Thyroid gland (tissue), 4 donors: ENCODE measurements around the gene SORCS2. TPM values are rescaled to one million over a fixed set of nuclear protein-coding genes. Genes with fewer than 3 reads are reported as not detected.

Experiments used
- DNase-seq, 2 donors: peaks; one replicate each; pipeline ENCODE4 v3.0.0-alpha.2; 2019
- H3K27ac ChIP-seq, 3 donors: fragments of 200-600 bp; sonication (generic); 1 replicate in 2 of 3; 2 replicates in 1 of 3; pipeline ENCODE4 v1.5.1; 2016 to 2019; ENCODE audit warnings: mild to moderate bottlenecking in 1 of 3, moderate library complexity in 1 of 3
- H3K27me3 ChIP-seq: fragments of 200-600 bp; sonication (generic); one replicate; pipeline ENCODE4 v1.5.1; 2019
- H3K36me3 ChIP-seq, 2 donors: fragments of 200-600 bp; sonication (generic); one replicate each; pipeline ENCODE4 v1.5.1; 2016 to 2019
- H3K4me1 ChIP-seq, 2 donors: fragments of 200-600 bp; sonication (generic); one replicate each; pipeline ENCODE4 v1.5.1; 2017 to 2019
- H3K4me3 ChIP-seq, 3 donors: fragments of 200-600 bp; sonication (generic); replicated peaks in 1 of 3; 1 replicate in 2 of 3; 2 replicates in 1 of 3; pipeline ENCODE4 v1.5.1; 2016; ENCODE audit warnings: mild to moderate bottlenecking in 1 of 3
- H3K9me3 ChIP-seq: fragments of 200-600 bp; sonication (generic); one replicate; pipeline ENCODE4 v1.5.1; 2017
- POLR2A ChIP-seq, 2 donors: fragments of 450-650 bp; IDR thresholded peaks; one replicate each; pipeline ENCODE4 v1.6.1; 2017; ENCODE audit warnings: antibody characterized with exemption in 2 of 2, mild to moderate bottlenecking in 2 of 2, moderate library complexity in 1 of 2
- WGBS, 2 donors: methylation state at CpG; one replicate each; pipeline ENCODE4 v1.1.5; 2017; 5-methylcytosine and 5-hydroxymethylcytosine counted together
- intact Hi-C: fragments of 100-400 bp; cut with DNase I; formaldehyde crosslinking; loops from one replicate; pipeline ENCODE4 v1.15.1; 2023
- total RNA-seq, 4 donors: library from RNA; depleted of rRNA; stranded (reverse); fragments of >200 nt; gene quantifications; one replicate each; pipeline ENCODE4 v1.2.3, GENCODE V29; 2016
- TF ChIP-seq, protein P1 (sequence below), 6 experiments: fragments of 200-600 bp in 3 of 6; fragments of 450-650 bp in 3 of 6; sonication (generic) in 3 of 6; IDR thresholded peaks; one replicate each; pipeline ENCODE4 v1.5.1; 2016 to 2019; ENCODE audit warnings: antibody characterized with exemption in 6 of 6, mild to moderate bottlenecking in 2 of 6, inconsistent platforms in 1 of 6, moderate library complexity in 1 of 6

SORCS2 gene
- total RNA-seq, 4 donors from 2014 or later = 1.7 to 13.6 (median 3.6) TPM

- H3K27ac ChIP-seq = no peak overlapping the region
- H3K36me3 ChIP-seq = no peaks in the 10 kb centered on the region
- H3K27me3 ChIP-seq = no peaks in the 10 kb centered on the region
- peaks cover 4 to 13% of the 10 kb centered on the region in 2 donors for H3K4me1 ChIP-seq
- DNase-seq = no peak
- H3K4me3 ChIP-seq = no peak overlapping the region
- no peaks in the 10 kb centered on the region for H3K9me3 ChIP-seq
- WGBS, 2 donors = 90 to 96% methylated on average over 8 of the region's 8 CpGs
- TF ChIP-seq, protein P1, sequence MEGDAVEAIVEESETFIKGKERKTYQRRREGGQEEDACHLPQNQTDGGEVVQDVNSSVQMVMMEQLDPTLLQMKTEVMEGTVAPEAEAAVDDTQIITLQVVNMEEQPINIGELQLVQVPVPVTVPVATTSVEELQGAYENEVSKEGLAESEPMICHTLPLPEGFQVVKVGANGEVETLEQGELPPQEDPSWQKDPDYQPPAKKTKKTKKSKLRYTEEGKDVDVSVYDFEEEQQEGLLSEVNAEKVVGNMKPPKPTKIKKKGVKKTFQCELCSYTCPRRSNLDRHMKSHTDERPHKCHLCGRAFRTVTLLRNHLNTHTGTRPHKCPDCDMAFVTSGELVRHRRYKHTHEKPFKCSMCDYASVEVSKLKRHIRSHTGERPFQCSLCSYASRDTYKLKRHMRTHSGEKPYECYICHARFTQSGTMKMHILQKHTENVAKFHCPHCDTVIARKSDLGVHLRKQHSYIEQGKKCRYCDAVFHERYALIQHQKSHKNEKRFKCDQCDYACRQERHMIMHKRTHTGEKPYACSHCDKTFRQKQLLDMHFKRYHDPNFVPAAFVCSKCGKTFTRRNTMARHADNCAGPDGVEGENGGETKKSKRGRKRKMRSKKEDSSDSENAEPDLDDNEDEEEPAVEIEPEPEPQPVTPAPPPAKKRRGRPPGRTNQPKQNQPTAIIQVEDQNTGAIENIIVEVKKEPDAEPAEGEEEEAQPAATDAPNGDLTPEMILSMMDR (IDR thresholded peaks at IDR 0.05) = no peak
- no peak for TF ChIP-seq POLR2A (IDR thresholded peaks at IDR 0.05)
- intact Hi-C loops = no loop called here
These were observed 278.3 kb downstream of the SORCS2 start for GRCh38 chr4:7470522-7471128.

DNA sequence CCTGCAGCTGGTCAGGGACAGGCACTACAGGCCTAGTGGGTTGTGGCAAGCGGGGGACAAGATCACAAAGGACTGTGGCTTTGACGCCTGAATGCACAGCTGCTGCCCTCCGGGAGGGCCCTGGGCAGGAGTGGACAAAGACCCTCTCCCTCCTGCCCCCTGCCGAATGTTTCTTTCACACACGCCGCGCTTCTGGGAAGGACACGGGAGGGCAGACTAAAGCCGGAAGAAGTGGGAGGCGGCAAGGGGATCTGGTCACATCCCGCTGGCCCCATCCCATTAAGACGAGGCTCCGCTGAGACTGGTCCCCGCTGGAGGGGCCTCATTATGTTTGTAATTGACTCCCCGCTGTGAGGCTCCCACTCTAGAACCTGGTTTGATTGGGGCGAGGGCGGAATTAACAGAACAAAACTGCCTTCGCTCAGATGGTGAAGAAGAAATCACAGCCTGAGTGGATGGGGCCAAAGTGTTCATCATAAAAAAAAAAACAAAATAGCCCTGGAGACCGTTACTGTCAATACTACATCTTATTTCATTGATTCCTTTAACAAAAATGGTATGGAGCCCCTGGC, 280.2 kb downstream of the SORCS2 start:
- no peak for TF ChIP-seq POLR2A (IDR thresholded peaks at IDR 0.05)
- TF ChIP-seq, protein P1 (IDR thresholded peaks at IDR 0.05) = no peak
- 55 to 66% methylated on average over 16 to 19 of the region's 19 CpGs for WGBS, 2 donors
- H3K4me1 ChIP-seq = peaks cover 0 to under 1% of the 10 kb centered on the region in 2 donors
- intact Hi-C loops = no loop called here
- no peak overlapping the region for H3K4me3 ChIP-seq
- no peaks in the 10 kb centered on the region for H3K27me3 ChIP-seq
- DNase-seq = no peak
- H3K27ac ChIP-seq = no peak overlapping the region
- H3K9me3 ChIP-seq = no peaks in the 10 kb centered on the region
- H3K36me3 ChIP-seq = no peaks in the 10 kb centered on the region

DNA sequence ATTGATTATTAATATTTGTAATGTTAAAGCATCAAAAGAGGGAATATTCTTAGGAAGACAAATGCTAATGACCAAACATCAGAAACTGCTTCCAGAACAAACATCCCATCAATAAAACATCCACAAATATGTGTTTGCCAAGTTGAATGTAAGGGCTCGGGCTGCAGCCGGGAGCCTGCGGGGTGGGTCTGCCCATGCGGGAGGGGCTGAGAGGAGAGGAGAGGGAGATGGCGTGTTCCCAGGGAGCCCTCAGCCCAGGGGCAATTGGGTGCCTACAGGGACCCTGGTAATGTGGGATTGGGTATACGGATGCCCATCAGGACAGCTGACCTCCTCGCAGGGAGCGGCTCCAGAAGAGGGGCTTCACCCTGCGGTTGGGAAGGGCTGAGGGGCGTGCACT, 280.7 kb downstream of the SORCS2 start:
- H3K27ac ChIP-seq = no peak overlapping the region
- no peak for DNase-seq
- H3K4me1 ChIP-seq = no peaks in the 10 kb centered on the region
- no peak for TF ChIP-seq POLR2A (IDR thresholded peaks at IDR 0.05)
- TF ChIP-seq, protein P1 (IDR thresholded peaks at IDR 0.05) = no peak
- H3K9me3 ChIP-seq = no peaks in the 10 kb centered on the region
- no peaks in the 10 kb centered on the region for H3K36me3 ChIP-seq
- WGBS, 2 donors = 79 to 93% methylated on average over 9 to 10 of the region's 10 CpGs
- H3K4me3 ChIP-seq = no peak overlapping the region
- H3K27me3 ChIP-seq = no peaks in the 10 kb centered on the region
- intact Hi-C loops = no loop called here

GRCh38 chr4:7474320-7474719, 282.0 kb downstream of the SORCS2 start:
- no peaks in the 10 kb centered on the region for H3K4me1 ChIP-seq
- intact Hi-C loops = no loop called here
- no peak overlapping the region for H3K4me3 ChIP-seq
- H3K27ac ChIP-seq = no peak overlapping the region
- H3K9me3 ChIP-seq = no peaks in the 10 kb centered on the region
- TF ChIP-seq, protein P1 (IDR thresholded peaks at IDR 0.05) = no peak
- TF ChIP-seq POLR2A (IDR thresholded peaks at IDR 0.05) = no peak
- DNase-seq = no peak
- H3K27me3 ChIP-seq = no peaks in the 10 kb centered on the region
- H3K36me3 ChIP-seq = no peaks in the 10 kb centered on the region
- WGBS, 2 donors = 91 to 93% methylated on average over 2 to 7 of the region's 7 CpGs

DNA sequence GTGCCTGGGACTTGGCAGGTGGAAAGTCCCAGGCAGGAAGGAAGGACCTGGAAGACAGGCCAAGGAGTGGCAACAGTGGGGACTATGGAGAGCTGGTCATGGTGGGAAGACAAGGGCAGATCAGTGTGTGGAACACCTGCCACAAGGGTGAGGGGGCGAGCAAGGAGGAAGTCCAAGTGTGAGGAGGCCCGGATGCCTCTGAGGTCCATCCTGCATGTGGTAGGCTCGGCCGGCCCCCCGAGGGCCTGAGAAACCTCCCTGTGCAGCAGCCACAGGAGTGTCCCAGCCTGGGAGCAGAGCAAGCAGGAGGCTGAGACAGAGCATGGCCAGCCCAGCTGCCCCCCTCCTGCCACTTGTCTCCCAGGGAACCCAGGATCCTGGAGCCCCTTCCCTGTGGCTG, 282.9 kb downstream of the SORCS2 start:
- no peak overlapping the region for H3K27ac ChIP-seq
- DNase-seq = no peak
- no peak for TF ChIP-seq POLR2A (IDR thresholded peaks at IDR 0.05)
- TF ChIP-seq, protein P1 (IDR thresholded peaks at IDR 0.05) = no peak
- no peak overlapping the region for H3K4me3 ChIP-seq
- no peaks in the 10 kb centered on the region for H3K36me3 ChIP-seq
- intact Hi-C loops = no loop called here
- 87 to 93% methylated on average over 4 to 5 of the region's 5 CpGs for WGBS, 2 donors
- no peaks in the 10 kb centered on the region for H3K4me1 ChIP-seq
- H3K27me3 ChIP-seq = no peaks in the 10 kb centered on the region
- H3K9me3 ChIP-seq = no peaks in the 10 kb centered on the region
